Panc1 (cell line): ENCODE measurements around the gene SPPL2C.

Experiments used
- CTCF ChIP-seq: fragments of 450-650 bp; IDR thresholded peaks from 2 replicates; pipeline ENCODE4 v1.5.1; 2017; ENCODE audit warnings: mild to moderate bottlenecking
- POLR2AphosphoS5 ChIP-seq: IDR thresholded peaks from 2 replicates; pipeline ENCODE4 v1.6.1; 2012; ENCODE audit warnings: mild to moderate bottlenecking, low read depth, low read length, moderate library complexity
- REST ChIP-seq, 2 experiments: IDR thresholded peaks; 2 replicates each; pipeline ENCODE4 v1.6.1; 2011 to 2012; ENCODE audit warnings: low read depth in 2 of 2, control low read depth in 1 of 2, low read length in 1 of 2, mild to moderate bottlenecking in 1 of 2, moderate library complexity in 1 of 2; ENCODE audit not compliant: insufficient read depth in 1 of 2
- SIN3A ChIP-seq: IDR thresholded peaks from 2 replicates; pipeline ENCODE4 v1.6.1; 2012; ENCODE audit warnings: low read depth, mild to moderate bottlenecking, low read length, moderate library complexity, borderline replicate concordance; ENCODE audit not compliant: insufficient read depth
- TCF7L2 ChIP-seq: IDR thresholded peaks from 2 replicates; pipeline ENCODE4 v1.6.1; 2011; ENCODE audit warnings: mild to moderate bottlenecking, low read depth, low read length, inconsistent platforms

GRCh38 chr17:45828582-45829133 lies 16.0 kb upstream of the SPPL2C start:
- TF ChIP-seq CTCF (no peak), REST (IDR thresholded peaks at IDR 0.05; ENCODE audit: insufficient read depth in 1 of 2, low read depth in 2 of 2, low read length in 1 of 2) (no peak), SIN3A (no peak), POLR2AphosphoS5 (no peak), TCF7L2 (no peak)
